Measurements from ENCODE around the gene DTX3.
"Not testable (repeated sequence)": the region's sequence is repeated elsewhere in the genome, so short reads cannot be mapped to it uniquely, and the experiment has no call there.

The DTX3 gene

DNA sequence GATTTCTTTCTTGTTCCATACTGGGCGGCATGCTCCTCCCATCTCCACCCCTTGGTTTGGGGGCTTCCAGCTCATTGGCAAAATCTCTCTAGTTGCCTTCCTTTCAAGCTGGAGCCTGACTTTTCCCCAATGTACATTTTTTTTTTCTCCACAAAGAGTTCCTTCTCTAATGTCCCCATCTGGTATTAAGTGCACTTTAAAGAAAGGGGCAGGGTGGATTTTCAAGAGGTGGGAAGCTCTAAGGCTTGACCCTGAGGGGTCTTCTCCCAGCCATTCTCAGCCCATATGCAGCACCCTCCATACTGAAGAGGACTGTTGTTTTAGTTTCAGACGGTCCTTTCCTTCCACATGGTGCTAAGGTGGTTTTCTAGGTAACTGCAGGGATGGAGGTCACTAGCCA, 19.5 kb upstream of the DTX3 start:
- H3K4me2 ChIP-seq (ENCODE audit: insufficient read depth, low read length) = no peak overlapping the region
- H3K36me3 ChIP-seq (ENCODE audit: insufficient read depth, low read length) = no peaks in the 10 kb centered on the region
- H3K27ac ChIP-seq (ENCODE audit: low read length) = no peak overlapping the region
- H3K9me3 ChIP-seq (ENCODE audit: insufficient read depth, low read length, severe bottlenecking) = no peaks in the 10 kb centered on the region
- no peak overlapping the region for H3K4me3 ChIP-seq (ENCODE audit: low read depth in 1 of 2, low read length in 2 of 2)
- TF ChIP-seq, protein P1, sequence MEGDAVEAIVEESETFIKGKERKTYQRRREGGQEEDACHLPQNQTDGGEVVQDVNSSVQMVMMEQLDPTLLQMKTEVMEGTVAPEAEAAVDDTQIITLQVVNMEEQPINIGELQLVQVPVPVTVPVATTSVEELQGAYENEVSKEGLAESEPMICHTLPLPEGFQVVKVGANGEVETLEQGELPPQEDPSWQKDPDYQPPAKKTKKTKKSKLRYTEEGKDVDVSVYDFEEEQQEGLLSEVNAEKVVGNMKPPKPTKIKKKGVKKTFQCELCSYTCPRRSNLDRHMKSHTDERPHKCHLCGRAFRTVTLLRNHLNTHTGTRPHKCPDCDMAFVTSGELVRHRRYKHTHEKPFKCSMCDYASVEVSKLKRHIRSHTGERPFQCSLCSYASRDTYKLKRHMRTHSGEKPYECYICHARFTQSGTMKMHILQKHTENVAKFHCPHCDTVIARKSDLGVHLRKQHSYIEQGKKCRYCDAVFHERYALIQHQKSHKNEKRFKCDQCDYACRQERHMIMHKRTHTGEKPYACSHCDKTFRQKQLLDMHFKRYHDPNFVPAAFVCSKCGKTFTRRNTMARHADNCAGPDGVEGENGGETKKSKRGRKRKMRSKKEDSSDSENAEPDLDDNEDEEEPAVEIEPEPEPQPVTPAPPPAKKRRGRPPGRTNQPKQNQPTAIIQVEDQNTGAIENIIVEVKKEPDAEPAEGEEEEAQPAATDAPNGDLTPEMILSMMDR (IDR thresholded peaks at IDR 0.05; ENCODE audit: borderline replicate concordance, extremely low read depth, low read length, poor library complexity, severe bottlenecking) = no peak
- TF ChIP-seq EZH2 (IDR thresholded peaks at IDR 0.05; ENCODE audit: borderline replicate concordance, low read depth, low read length, severe bottlenecking) = no peak
- no peaks in the 10 kb centered on the region for H4K20me1 ChIP-seq (ENCODE audit: insufficient read depth, low read length)
- no peak overlapping the region for H3K9ac ChIP-seq (ENCODE audit: low read depth, low read length)
- ATAC-seq (ENCODE audit: insufficient read depth, low read depth) = no peak
- H3K79me2 ChIP-seq (ENCODE audit: insufficient read depth, low read length) = no peaks in the 10 kb centered on the region
- peaks cover 13% of the 10 kb centered on the region for H3K27me3 ChIP-seq (ENCODE audit: insufficient read depth, low read length, poor library complexity)
- peaks cover 7% of the 10 kb centered on the region for H3K4me1 ChIP-seq (ENCODE audit: insufficient read depth, low read length)
- no peak for DNase-seq
- no peak overlapping the region for H2AFZ ChIP-seq (ENCODE audit: low read depth, low read length)

DNA sequence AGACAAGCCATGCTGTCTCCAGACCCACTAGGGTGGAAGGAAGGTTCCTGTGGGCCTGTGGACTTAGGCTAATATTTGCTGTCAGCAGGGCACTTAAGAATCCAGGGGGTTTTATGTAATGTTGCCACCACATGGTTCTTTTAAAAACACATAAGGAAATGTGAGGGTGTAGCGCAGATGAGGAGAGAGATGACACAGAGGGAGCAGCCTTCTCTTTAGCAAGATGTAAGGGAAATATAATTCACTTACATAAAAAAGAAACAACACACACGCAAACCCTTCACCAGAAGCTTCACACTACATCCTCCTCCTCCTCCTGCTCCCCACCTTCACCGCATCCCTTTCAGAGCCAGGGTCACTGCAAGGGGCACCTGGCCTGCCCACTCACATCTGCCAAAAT, 18.5 kb upstream of the DTX3 start:
- Histone ChIP-seq H4K20me1 (ENCODE audit: insufficient read depth, low read length) (no peaks in the 10 kb centered on the region), H3K4me3 (ENCODE audit: low read depth in 1 of 2, low read length in 2 of 2) (no peak overlapping the region), H3K79me2 (ENCODE audit: insufficient read depth, low read length) (peaks cover 8% of the 10 kb centered on the region), H3K4me2 (ENCODE audit: insufficient read depth, low read length) (no peak overlapping the region), H3K4me1 (ENCODE audit: insufficient read depth, low read length) (peaks cover 17% of the 10 kb centered on the region), H3K36me3 (ENCODE audit: insufficient read depth, low read length) (no peaks in the 10 kb centered on the region), H3K27me3 (ENCODE audit: insufficient read depth, low read length, poor library complexity) (peaks cover 13% of the 10 kb centered on the region), H3K9me3 (ENCODE audit: insufficient read depth, low read length, severe bottlenecking) (no peaks in the 10 kb centered on the region), H2AFZ (ENCODE audit: low read depth, low read length) (no peak overlapping the region), H3K9ac (ENCODE audit: low read depth, low read length) (no peak overlapping the region), H3K27ac (ENCODE audit: low read length) (no peak overlapping the region)
- TF ChIP-seq, protein P1 (IDR thresholded peaks at IDR 0.05; ENCODE audit: borderline replicate concordance, extremely low read depth, low read length, poor library complexity, severe bottlenecking) = no peak
- TF ChIP-seq EZH2 (IDR thresholded peaks at IDR 0.05; ENCODE audit: borderline replicate concordance, low read depth, low read length, severe bottlenecking) = no peak
- ATAC-seq (ENCODE audit: insufficient read depth, low read depth) = no peak
- DNase-seq = no peak

DNA sequence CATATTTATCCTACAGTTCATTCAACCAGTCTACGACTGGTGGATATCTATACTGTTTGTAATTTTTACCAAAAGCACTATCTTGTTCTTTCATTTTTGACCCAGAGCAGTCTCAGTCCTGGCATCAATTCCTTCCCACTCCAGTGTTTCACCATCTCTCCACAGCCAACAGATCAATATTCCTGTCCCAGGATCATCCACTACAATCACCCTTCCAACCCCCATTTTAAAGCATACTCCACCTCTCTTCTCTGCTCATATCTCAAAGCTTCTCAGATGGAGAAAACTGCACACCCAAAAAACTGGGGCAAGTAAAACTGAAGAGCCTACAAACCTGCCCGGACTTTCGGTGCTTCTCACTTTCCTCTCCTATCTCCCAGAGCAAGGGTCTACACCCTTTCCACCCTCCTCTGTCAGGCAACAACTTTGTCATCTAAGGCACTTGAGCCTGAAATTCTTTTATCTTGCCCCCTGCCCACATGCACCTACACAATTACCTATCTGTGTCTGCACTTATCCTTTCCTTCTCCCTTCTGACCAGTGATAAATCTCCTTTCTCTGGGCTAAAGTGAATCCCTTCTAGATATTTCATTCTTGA, 17.7 kb upstream of the DTX3 start:
- Histone ChIP-seq H3K79me2 (ENCODE audit: insufficient read depth, low read length) (peaks cover 15% of the 10 kb centered on the region), H3K27me3 (ENCODE audit: insufficient read depth, low read length, poor library complexity) (peaks cover 9% of the 10 kb centered on the region), H3K4me3 (ENCODE audit: low read depth in 1 of 2, low read length in 2 of 2) (no peak overlapping the region), H2AFZ (ENCODE audit: low read depth, low read length) (no peak overlapping the region), H3K4me2 (ENCODE audit: insufficient read depth, low read length) (no peak overlapping the region), H3K4me1 (ENCODE audit: insufficient read depth, low read length) (peaks cover 25% of the 10 kb centered on the region), H3K9me3 (ENCODE audit: insufficient read depth, low read length, severe bottlenecking) (no peaks in the 10 kb centered on the region), H3K9ac (ENCODE audit: low read depth, low read length) (no peak overlapping the region), H3K36me3 (ENCODE audit: insufficient read depth, low read length) (no peaks in the 10 kb centered on the region), H3K27ac (ENCODE audit: low read length) (no peak overlapping the region), H4K20me1 (ENCODE audit: insufficient read depth, low read length) (no peaks in the 10 kb centered on the region)
- TF ChIP-seq, protein P1 (IDR thresholded peaks at IDR 0.05; ENCODE audit: borderline replicate concordance, extremely low read depth, low read length, poor library complexity, severe bottlenecking) = no peak
- no peak for TF ChIP-seq EZH2 (IDR thresholded peaks at IDR 0.05; ENCODE audit: borderline replicate concordance, low read depth, low read length, severe bottlenecking)
- no peak for DNase-seq
- no peak for ATAC-seq (ENCODE audit: insufficient read depth, low read depth)

DNA sequence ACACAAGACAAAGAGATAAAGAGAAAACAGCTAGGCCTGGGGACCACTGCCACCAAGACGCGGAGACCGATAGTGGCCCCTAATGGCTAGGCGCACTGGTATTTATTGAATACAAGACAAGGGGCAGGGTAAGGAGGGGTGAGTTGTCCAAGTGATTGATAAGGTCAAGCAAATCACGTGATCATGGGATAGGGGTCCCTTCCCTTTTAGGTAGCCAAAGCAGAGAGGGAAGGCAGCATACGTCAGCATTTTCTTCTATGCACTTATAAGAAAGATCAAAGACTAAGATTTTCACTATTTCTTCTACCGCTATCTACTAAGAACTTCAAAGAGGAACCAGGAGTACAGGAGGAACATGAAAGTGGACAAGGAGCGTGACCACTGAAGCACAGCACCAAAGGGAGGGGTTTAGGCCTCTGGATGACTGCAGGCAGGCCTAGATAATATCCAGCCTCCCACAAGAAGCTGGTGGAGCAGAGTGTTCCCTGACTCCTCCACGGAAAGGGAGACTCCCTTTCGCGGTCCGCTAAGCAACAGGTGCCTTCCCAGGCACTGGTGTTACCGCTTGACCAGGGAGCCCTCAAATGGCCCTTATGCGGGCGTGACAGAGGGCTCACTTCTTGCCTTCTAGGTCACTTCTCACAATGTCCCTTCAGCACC, 15.5 kb upstream of the DTX3 start:
- not testable (repeated sequence) for H4K20me1 ChIP-seq (ENCODE audit: insufficient read depth, low read length); H3K27me3 ChIP-seq (ENCODE audit: insufficient read depth, low read length, poor library complexity); H3K4me2 ChIP-seq (ENCODE audit: insufficient read depth, low read length); H3K9ac ChIP-seq (ENCODE audit: low read depth, low read length); H3K9me3 ChIP-seq (ENCODE audit: insufficient read depth, low read length, severe bottlenecking); H3K27ac ChIP-seq (ENCODE audit: low read length); H3K36me3 ChIP-seq (ENCODE audit: insufficient read depth, low read length); H3K4me3 ChIP-seq (ENCODE audit: low read depth in 1 of 2, low read length in 2 of 2); H2AFZ ChIP-seq (ENCODE audit: low read depth, low read length); ATAC-seq (ENCODE audit: insufficient read depth, low read depth); DNase-seq
- H3K4me1 ChIP-seq (ENCODE audit: insufficient read depth, low read length) = peaks cover 35% of the 10 kb centered on the region
- peaks cover 26% of the 10 kb centered on the region for H3K79me2 ChIP-seq (ENCODE audit: insufficient read depth, low read length)
